GM21423 (cell line): ENCODE data around the gene PREPL.

Experiments
- ATAC-seq: cut with Tn5 transposase; IDR thresholded peaks from one replicate; pipeline ENCODE4 v1.9.1; 2021; ENCODE audit warnings: mild to moderate bottlenecking, moderate library complexity; ENCODE audit not compliant: unreplicated experiment

Gene PREPL

DNA sequence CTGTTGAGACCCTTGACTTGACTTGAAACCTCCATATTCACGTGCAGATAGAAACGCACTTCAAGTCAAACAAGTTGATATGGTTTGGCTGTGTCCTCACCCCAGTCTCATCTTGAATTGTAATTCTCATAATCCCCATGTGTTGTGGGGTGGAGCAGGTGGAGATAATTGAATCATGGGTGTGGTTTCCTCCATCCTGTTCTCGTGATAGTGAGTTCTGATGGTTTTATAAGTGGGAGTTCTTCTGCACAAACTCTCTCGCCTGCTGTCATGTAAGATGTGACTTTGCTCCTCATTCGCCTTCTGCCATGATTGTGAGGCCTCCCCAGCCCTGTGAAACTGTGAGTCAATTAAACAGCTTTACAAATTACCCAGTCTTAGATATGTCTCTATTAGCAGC lies 64.6 kb downstream of the PREPL start:
- ATAC-seq = no peak

DNA sequence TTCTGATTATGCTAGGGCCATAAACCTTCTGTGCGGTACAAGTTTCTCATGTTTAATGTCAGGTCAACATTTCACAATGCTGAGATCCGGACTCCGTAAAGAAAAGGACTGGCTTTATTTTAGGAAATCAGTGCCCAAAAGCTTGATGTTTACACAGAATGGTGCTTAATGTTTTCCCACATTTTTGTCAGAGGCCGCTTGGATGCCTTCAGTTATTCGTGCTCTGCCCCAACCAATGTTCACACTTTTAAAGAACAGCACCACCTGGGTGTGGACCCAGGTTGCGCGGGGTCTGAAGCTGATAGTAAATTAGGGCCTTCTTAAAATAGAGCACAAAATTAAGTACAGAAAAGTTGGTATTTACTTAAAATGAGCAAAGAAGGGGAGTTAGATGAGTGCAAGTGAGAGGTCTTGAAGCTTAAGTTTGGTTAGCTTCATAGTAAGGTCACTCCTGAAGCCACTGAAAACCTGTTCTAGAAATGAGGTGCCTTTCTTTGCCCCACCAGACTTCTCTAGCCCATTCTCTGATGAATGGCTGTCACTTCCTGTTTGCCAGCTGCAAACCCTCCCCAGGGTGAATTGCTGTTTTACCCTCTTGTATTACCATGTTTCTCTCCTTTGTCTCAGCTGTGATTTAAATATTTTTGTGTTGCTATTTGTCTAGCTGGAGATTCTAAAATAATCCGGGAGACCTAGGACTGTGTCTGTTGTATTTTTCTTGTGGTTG lies 65.5 kb downstream of the PREPL start:
- ATAC-seq = no peak

DNA sequence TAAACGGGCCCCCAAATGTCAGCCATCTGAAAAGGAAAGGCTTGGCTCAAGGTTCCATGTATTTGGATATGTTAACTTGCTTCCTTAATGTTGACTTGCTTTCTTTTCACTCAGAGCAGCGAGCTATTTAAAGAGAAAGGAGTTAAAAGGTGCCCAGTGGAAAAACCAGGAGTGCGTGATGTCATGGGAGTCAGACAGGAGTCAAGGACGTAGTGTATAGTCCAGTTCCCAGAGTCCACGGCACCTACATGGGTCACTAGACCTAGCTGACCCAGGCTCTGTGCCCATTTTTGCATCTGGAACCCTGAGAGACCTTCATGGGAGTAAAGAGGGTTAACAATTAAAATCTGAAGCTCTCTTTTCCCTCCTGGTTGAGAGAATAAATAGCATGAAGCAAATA lies 66.2 kb downstream of the PREPL start:
- no peak for ATAC-seq

DNA sequence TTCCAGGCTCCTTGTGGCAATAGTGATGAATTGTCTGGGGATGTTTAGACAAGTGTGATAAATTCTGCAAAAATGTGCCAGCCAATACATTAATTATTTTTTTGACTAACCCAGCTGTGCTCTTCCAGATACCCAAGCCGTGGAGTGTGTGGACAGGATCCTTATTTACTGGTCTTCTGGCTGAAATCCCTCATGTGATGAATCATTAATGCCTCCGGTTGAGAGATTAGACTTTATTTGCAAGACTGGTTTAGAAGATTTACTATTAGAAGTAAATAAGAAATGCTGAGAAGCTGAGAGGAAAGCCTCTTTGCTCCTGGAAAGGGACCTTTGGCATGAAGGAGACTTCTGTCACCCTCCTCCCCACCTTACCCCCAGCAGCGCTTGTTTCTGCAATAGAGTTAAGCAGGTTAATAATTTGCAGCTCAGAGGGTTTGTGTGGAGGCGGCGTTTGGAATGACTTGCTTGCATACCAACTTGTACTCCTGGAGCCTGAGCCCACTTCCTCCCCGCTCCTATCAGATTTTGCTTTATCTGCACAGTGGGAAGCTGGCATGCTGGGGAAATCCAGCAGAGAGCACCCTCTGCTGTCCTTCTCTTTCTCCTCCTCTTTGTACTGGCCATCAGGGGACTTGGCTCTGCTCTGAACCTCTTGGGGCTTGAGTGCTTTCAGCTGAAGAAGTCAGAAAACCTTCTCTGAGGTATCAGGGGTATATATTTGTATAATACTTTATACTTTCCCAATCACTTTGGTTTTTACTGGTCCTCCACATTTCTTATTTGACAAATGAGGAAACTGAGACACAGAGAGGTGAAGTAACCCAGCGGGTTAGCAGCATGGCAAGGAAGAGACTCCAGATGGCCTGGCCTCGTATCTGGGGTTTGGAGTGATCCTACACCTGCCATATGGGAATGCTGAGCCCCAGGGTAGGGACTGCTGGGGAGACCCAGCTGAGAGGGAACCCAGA lies 69.7 kb downstream of the PREPL start:
- no peak for ATAC-seq

DNA sequence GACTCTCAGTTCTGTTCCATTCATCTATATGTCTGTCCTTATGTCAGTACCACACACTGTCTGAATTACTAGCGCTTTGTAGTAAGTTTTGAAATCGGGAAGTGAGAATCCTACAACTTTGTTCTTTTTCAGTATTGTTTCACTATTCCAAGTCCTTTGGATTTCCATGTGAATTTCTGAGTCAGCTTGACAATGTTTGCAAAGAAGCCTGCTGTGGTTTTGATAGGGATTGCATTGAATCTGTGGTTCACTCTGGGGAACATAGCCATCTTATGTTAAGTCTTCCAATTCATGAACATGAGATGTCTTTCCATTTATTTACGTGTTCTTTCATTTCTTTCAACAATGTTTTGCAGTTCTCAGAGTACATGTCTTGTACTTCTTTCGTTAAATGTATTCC lies 71.0 kb downstream of the PREPL start:
- ATAC-seq = no peak

DNA sequence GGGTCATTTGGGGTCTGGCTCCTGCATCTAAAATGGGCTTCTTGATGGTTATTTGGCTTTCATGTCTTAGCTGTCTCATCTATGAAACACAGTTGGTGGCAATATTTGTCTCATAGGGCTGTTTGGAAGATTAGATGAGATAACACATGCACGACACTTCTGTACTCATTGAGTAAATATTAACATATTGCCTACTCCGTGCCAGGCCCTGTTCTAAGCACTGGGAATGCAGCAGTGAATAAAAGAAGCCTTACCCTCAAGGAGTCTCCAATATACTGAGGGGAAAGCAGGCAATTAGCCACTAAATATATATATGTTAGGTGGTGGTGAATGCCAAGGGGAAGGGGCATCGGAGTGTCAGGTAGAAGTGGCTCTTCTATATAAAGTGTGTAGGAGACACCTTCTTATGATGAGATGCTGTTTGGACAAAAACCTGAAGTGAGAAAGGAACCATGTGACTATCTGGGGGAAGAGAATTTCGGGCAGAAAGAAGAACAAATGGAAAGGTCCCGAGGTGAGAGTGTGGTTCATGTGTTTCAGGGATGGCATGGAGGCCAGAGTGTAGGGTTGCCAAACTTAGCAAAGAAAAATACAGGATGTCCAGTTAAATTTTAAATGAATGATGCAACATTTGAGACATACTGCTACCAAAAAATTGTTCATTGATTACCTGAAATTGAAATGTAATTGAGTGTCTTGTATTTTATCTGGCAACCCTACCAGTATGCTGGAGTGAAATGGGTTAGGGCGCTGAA lies 74.2 kb downstream of the PREPL start:
- no peak for ATAC-seq

DNA sequence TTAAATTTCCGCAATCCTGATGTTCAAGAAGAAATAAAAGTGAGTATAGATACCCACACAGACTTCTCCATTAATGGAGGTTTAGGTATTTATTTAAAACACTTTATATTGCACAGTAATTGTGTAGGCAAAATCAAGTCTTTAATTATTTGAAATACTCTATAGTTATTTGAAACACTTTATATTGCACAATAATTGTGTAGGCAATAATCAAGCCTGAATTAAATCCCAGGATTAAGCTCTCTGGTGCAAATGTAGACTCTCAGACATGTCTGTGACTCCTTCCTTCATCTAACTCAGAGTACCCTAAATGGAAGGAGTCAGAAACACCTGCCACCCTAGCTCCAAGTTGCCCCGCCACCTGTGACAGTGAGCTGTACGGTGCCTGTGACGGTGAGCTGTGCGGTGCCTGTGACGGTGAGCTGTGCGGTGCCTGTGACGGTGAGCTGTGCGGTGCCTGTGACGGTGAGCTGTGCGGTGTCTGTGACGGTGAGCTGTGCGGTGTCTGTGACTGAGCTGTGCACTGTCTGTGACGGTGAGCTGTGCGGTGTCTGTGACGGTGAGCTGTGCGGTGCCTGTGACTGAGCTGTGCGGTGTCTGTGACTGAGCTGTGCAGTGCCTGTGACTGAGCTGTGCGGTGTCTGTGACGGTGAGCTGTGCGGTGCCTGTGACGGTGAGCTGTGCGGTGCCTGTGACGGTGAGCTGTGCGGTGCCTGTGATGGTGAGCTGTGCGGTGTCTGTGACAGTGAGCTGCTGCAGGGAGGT lies 75.0 kb downstream of the PREPL start:
- no peak for ATAC-seq

DNA sequence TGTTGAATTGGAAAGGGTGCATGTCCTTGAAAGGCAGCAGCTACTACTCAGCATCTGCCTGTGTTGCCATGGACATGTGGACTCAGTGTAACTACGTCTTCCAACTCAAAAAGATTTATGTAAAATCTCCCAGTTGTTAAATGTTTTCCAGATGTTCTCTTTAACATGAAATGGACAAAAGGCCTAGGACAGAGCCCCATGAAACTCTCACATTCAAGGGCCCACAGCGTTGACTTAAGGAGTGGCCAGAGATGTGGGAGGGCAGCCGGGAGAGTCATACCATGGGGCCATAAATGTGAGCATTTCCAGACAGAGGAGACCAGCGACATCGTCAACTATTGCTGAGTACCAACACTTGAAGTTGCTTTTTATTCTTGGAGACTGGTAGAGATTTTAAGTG lies 76.1 kb downstream of the PREPL start:
- no peak for ATAC-seq

DNA sequence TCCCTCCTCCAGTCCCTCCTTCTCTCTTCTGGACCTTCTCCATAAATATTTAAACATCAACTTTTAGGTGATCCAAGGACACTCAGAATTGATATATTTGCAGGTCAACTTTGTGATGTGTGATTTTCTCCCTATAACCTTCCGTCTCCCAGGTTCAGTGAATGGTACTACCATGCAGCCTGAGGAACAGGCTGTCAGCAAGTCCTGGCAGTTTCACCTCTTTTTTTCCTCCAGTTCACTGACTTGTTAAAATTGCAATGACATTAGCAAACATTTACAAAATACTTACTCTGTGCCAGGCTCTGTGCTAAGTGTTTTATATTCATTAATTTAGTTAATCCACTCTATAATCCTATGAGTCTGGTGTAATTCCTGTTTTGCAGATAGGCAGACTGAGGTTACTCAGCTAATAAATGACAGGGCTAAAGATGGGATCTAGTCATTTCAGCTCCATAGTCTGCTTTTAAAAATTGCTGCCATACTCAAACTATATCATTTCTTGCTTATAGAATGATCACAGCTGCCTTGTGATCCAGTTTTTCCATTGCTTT lies 78.1 kb downstream of the PREPL start:
- no peak for ATAC-seq

DNA sequence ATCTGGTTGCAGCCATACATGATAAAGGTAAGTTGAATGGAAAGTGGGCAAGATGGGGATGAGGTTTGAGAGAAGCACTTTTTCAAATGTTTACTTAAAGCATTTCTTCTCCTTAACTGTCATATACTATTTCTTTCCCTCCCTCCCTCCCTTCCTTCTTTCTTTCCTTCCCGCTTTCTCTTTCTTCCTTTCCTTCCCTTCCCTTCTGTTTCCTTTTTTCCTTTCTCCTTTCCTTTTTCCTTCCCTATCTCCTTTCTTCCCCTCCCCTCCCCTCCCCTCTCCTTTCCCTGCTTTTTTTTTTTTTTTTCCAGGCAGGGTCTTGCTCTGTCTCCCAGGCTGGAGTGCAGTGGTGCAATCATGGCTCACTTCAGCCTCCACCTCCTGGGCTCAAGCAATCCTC lies 80.4 kb downstream of the PREPL start:
- ATAC-seq = no peak

DNA sequence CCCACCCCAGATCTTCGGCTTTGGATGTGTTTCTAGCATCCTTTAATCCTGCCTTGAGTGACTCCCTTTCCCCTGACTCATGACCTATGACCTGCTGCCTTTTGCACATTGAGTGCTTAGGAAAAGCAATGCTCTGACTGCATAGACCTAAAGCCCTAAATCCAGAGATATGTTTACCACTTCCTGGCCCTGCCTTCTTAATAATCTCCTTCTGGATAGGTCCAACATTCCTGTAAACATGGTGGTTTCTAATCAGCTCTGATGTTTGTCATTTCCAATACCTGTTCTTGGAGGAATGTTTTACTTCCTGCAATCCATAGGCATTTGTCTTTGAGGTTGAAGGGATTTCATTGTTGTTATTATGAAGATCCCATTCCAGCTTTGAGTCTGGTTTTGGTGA lies 83.8 kb downstream of the PREPL start:
- no peak for ATAC-seq

DNA sequence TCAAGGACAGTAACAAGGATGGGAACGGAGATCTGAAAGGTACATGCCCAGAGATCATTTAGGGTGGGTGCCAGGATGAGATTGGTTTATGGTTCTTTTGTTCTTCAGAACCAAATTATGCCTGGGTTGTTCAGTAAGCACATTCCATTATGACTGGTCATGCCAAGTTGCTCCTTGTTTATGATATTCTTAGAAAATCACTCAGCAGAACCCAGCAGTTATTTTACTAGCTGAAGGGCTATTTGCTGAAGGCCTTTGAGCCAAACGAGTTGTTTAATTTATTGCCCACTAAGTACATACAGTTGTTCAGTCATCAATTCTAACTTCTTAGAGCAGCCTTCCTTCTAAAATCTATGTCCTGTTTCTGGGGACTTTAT lies 85.4 kb downstream of the PREPL start:
- ATAC-seq = no peak

DNA sequence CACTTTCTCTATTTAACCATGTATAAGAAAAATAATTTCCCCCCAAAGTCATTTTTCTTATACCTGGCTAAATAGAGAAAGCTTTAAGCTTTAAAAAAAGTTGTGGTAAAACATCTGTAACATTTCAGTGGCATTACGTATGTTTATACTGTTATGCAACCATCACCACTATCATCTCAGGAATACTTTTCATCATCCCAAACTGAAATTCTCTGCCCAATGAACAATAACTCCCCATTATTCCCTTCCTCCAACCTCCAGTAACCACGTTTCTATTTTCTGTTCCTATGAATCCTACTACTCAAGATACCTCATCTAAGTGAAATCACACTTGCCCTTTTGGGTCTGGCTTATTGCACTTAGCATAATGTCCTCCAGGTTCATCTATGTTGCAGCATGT lies 87.7 kb downstream of the PREPL start:
- no peak for ATAC-seq

DNA sequence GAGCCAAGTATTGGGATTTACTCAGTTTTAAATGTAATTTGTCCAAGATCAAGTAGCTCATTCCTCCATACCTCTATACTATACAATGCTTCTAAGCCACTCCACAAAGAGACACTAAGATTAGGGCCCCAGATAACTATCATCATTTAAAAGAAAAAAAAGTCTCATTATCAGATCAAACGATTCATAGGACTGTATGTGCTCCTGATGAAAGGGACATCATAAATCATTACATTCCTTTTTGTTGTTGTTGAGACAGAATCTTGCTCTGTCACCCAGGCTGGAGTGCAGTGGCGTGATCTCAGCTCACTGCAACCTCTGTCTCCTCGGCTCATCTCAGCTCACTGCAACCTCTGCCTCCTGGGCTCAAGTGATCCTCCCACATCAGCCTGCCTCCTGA lies 88.2 kb downstream of the PREPL start:
- ATAC-seq = no peak

DNA sequence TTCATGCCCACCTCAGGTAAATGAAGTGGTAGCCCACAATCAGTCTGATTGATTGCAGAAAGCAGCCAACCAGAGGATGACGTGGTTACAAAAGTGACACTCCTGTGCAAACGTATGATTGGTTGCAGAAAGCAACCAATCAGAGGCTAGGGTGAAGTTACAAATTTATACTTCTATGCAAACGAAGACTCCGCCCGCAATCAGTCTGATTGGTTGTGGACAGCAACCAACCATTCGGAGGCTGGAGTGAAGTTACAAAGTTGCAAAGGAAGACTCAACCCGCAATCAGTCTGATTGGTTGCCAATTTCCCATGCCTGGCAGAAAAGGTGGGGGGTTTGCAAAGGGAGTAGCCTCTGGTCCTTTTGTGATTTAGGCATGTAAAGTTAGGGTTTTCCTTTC lies 90.0 kb downstream of the PREPL start:
- no peak for ATAC-seq

DNA sequence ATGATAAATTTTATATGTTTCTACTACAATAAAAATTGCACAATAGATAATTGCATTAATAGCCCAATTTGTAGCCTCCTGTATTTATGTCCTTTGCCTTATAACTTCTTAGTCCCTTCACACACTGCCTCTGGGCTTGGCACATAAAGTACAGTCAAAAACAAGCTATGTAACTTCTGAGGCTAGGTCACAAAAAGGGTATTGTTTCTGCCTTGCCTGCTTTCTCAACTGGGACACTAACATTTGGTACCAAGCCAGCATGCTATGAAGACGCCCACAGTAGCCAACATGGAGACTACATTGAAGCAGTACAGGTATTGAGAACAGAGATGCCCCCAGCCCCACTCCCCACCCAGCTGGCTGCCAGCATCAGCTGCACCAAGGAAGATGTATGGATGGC lies 91.5 kb downstream of the PREPL start:
- ATAC-seq = no peak

DNA sequence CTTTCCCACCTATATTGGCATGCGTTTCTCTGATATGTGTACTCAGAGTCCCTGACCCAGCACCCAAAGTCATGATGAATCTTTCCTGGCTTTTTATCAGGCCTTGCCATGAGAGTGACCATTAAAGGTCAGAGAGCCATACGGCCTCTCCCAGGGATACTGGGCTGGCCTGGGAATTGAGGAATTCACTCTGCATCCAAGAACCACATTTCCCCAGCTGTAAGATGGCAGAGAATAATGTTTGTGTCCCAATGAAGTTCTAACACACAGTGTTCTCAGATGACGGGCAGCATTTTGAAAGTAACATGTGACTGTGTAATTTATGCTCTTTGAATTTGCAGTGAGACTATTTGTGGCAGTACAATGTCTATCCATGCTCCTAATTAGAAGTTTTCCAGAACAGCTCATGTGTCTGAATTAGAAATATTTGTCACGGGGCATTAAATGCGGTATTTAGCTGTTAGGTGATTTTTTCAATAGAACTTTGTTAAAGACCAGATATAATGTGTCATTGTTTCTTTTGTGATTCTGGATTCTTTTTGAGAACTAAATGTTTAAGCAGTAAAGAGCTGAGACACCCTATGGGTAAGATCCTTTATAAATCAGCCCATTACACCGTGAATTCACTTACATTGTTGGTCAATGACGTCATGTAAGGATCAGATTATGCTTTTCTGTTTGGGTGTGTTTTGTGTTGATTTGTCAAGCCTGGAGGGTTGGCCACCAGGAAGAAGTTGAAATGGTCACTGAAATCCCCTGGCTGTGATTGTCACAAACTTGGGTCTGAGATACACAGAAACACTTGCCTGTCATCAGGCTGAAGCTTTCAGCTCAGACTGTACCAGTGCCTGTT lies 93.3 kb downstream of the PREPL start:
- no peak for ATAC-seq
